HG02588 (cell line): ENCODE results near the gene PPP1R14C.

Experiments used
- ATAC-seq: cut with Tn5 transposase; IDR thresholded peaks from one replicate; pipeline ENCODE4 v1.9.1; 2021; ENCODE audit warnings: mild to moderate bottlenecking, moderate library complexity; ENCODE audit not compliant: unreplicated experiment

PPP1R14C gene

DNA sequence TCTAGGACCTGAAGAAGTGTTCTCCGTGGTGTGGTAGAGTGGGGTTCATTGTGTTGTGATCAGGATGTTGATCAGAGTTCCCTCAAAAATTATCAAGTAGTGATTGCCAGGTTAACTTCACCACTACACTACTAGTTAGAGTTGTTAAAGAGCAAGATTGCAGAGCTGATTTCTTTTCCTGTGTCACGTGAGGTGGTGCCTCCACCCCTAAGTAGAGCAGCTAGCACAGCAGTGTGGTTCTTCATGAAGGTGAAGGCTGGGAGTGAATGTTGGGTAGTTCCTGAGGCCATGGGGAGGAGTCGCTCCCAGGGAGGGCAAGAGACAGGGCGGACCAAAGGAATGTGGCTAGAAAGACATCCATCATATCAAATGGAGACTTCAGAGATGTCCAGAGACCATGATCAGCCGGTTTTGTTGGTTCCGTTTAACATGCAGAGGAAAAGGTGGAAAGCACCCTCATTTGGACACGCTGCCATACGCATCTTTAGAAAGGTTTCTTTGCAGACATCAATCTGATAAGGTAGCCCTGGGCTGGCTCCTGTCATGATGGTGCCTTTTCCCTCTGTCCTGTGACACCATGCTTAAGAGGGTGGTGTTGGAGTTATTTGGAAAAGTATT lies 146.7 kb downstream of the PPP1R14C start:
- no peak for ATAC-seq

DNA sequence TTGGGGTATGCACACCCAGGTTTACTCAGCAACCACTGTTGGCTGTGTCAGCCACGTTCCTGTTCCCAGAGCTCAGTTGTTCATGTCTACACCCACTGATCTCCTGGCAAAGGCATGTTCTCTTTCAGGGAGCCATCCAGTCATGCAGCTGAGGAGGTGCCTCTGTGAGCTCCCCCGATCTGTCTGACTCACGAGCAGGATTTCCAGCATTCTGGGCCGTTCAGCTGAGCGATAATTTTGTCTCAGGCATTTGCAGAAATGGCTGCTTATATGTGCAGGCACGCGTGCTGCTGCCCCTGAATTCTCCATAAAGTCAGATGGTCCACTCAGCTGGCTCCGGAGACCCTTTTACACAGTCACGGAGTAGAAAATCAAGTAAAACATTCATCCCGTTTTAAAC lies 147.6 kb downstream of the PPP1R14C start:
- no peak for ATAC-seq

- no peak for ATAC-seq
Observed at GRCh38 chr6:150291968-150292710, 149.3 kb downstream of the PPP1R14C start.

GRCh38 chr6:150293019-150293418 lies 150.2 kb downstream of the PPP1R14C start:
- no peak for ATAC-seq

GRCh38 chr6:150293423-150294173 lies 150.8 kb downstream of the PPP1R14C start:
- ATAC-seq = no peak

DNA sequence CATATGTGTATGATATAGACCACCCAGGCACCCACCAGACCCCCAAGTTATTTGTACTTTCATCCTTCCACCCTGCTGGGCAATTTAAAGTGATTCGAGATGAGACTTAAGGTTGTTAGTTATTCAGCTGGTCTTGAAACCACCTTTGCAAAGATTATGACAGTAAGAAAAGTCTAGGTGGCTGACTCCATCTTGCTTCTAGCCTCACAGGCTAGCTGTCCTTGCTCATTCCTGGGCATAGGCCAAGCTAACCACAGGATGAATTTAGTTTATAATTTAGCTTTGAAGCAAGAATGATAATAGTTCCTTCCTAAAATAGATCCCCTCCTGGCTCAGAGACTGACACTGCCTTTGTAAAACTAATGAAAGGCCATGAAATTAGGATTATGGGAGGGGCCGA lies 154.0 kb downstream of the PPP1R14C start:
- ATAC-seq = no peak

GRCh38 chr6:150297327-150298029 lies 154.6 kb downstream of the PPP1R14C start:
- ATAC-seq = no peak

- ATAC-seq = no peak
Observed at GRCh38 chr6:150298030-150298380, 155.2 kb downstream of the PPP1R14C start.

GRCh38 chr6:150298676-150299075 lies 155.8 kb downstream of the PPP1R14C start:
- ATAC-seq = no peak
